Left colon (tissue), 2 donors: ENCODE measurements around the gene MAP1LC3A. TPM values are rescaled to one million over a fixed set of nuclear protein-coding genes. Genes with fewer than 3 reads are reported as not detected.

ENCODE experiments used
- ATAC-seq: fragments of 200-7000 bp; cut with Tn5 transposase; one replicate; pipeline ENCODE4 v1.9.1; 2020; ENCODE audit warnings: mild to moderate bottlenecking, moderate library complexity
- DNase-seq, 2 donors: peaks; one replicate each; pipeline ENCODE4 v3.0.0-alpha.2; 2020
- intact Hi-C, 2 donors: fragments of 100-400 bp; cut with DNase I in 1 of 2; cut with micrococcal nuclease in 1 of 2; formaldehyde crosslinking; loops; one replicate each; pipeline versions ENCODE4 v1.11.2 to v1.14.0; 2022; cut with DNase I, micrococcal nuclease
- total RNA-seq, 2 donors: library from RNA; stranded (reverse); fragmentation: NEBNext Ultra II Directional; extraction: Animal tissue kit (Norgen Biotek cat#: 25700); gene quantifications; one replicate each; pipeline ENCODE4 v1.2.1, GENCODE V29; 2021
- donor health status: DM: no; HTN: no; CAD: no.
- donor health status: DM: yes; HTN: yes; CAD: no.

The MAP1LC3A gene
- total RNA-seq, 2 donors from 2014 or later: 42.8 to 47.7 TPM

GRCh38 chr20:34583544-34583943, 25.0 kb downstream of the MAP1LC3A start:
- ATAC-seq (peak; percentile 28), DNase-seq (no peak)
- intact Hi-C loops: no loop called here

- ATAC-seq (no peak), DNase-seq (no peak)
- intact Hi-C loops: no loop called here
These were observed 26.5 kb downstream of the MAP1LC3A start for GRCh38 chr20:34585019-34585418.

GRCh38 chr20:34586488-34587163, 28.1 kb downstream of the MAP1LC3A start:
- intact Hi-C loops: no loop called here
- no peak for DNase-seq
- no peak for ATAC-seq

GRCh38 chr20:34595377-34596184, 37.1 kb downstream of the MAP1LC3A start:
- ATAC-seq (no peak), DNase-seq (no peak)
- intact Hi-C loops: no loop called here

- DNase-seq (no peak), ATAC-seq (peak; percentile 69)
- intact Hi-C loops: no loop called here
These were observed 42.6 kb downstream of the MAP1LC3A start for GRCh38 chr20:34600892-34601653.

- intact Hi-C loops: no loop called here
- DNase-seq: no peak
- ATAC-seq: peak; percentile 61
These were observed 46.7 kb downstream of the MAP1LC3A start for GRCh38 chr20:34604980-34605788.

GRCh38 chr20:34607066-34607465, 48.5 kb downstream of the MAP1LC3A start:
- no peak for ATAC-seq
- no peak for DNase-seq
- intact Hi-C loops: no loop called here

Other genes starting within 250 kb of the MAP1LC3A start
- gene ITCH, start 195.4 kb upstream of the MAP1LC3A start, total RNA-seq: 10 to 100 TPM; 69.6 to 78.3 TPM
- 100 to 1,000 TPM; 115 TPM for gene DYNLRB1, start 42.3 kb upstream of the MAP1LC3A start, total RNA-seq
- gene PIGU, start 118.4 kb downstream of the MAP1LC3A start, total RNA-seq: 10 to 100 TPM; 20.7 to 26.4 TPM
- 100 to 1,000 TPM in 1 of 2 donors, 10 to 100 TPM in 1; 72.9 to 111 TPM for gene TP53INP2, start 145.6 kb downstream of the MAP1LC3A start, total RNA-seq